Colonic mucosa (tissue), 4 donors: ENCODE data around the gene CTSO. TPM values are rescaled to one million over a fixed set of nuclear protein-coding genes. Genes with fewer than 3 reads are reported as not detected.

Experiments
- DNase-seq: peaks from one replicate; pipeline ENCODE4 v3.0.0-alpha.2; 2020
- H3K27ac ChIP-seq: fragments of 200-600 bp; one replicate; pipeline ENCODE4 v1.8.0; 2021
- H3K27me3 ChIP-seq: fragments of 200-600 bp; one replicate; pipeline ENCODE4 v1.8.0; 2021
- H3K36me3 ChIP-seq: fragments of 200-600 bp; one replicate; pipeline ENCODE4 v1.8.0; 2021
- H3K4me1 ChIP-seq: fragments of 200-600 bp; one replicate; pipeline ENCODE4 v1.8.0; 2021; ENCODE audit warnings: mild to moderate bottlenecking
- H3K4me3 ChIP-seq: fragments of 200-600 bp; one replicate; pipeline ENCODE4 v1.8.0; 2021
- H3K9ac ChIP-seq, 2 donors: one replicate each; pipeline ENCODE4 v1.7.0; 2013; ENCODE audit warnings: control low read depth in 2 of 2, low read depth in 2 of 2, low read length in 2 of 2
- H3K9me3 ChIP-seq: fragments of 200-600 bp; one replicate; pipeline ENCODE4 v1.8.0; 2021
- intact Hi-C: fragments of 100-400 bp; cut with DNase I; formaldehyde crosslinking; loops from one replicate; pipeline ENCODE4 v1.14.1; 2022
- total RNA-seq, 2 donors: library from RNA; stranded (reverse); fragmentation: NEBNext Ultra II Directional in 1 of 2; extraction: Animal tissue kit (Norgen Biotek cat#: 25700) in 1 of 2; gene quantifications; one replicate each; pipeline ENCODE4 v1.2.1, GENCODE V29; 2021
- TF ChIP-seq, protein P1 (sequence below): fragments of 200-600 bp; IDR thresholded peaks from one replicate; pipeline ENCODE4 v1.8.0; 2022; ENCODE audit warnings: antibody characterized with exemption, mild to moderate bottlenecking
- donor health status: healthy.
- donor health status: DM: no; HTN: no; CAD: no.
- donor health status: DM: no; HTN: no; CAD: no.

CTSO gene
- total RNA-seq, 2 donors from 2014 or later, result 3.3 to 14.7 TPM

DNA sequence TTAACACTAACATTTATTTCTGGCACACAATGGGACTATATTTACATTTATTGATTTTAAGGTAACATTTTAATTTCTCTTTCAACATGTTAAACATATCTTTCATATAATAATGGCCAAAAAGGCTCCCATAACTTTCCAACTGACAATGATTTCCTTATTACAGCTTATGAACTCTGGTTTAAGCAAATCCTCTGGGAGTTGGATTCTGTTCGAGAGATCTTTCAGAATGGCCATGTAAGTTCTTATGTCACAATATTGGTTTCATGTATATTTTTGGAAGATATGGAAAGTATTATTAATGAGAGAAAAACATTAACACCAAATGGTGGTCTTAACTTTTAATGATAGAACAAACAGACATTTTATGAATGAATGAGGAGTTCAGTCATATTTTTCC lies 46.1 kb downstream of the CTSO start:
- Histone ChIP-seq H3K27me3 (no peaks in the 10 kb centered on the region), H3K36me3 (no peaks in the 10 kb centered on the region), H3K9ac (no peak overlapping the region), H3K9me3 (no peaks in the 10 kb centered on the region), H3K4me3 (no peak overlapping the region), H3K4me1 (no peaks in the 10 kb centered on the region), H3K27ac (no peak overlapping the region)
- TF ChIP-seq, protein P1, sequence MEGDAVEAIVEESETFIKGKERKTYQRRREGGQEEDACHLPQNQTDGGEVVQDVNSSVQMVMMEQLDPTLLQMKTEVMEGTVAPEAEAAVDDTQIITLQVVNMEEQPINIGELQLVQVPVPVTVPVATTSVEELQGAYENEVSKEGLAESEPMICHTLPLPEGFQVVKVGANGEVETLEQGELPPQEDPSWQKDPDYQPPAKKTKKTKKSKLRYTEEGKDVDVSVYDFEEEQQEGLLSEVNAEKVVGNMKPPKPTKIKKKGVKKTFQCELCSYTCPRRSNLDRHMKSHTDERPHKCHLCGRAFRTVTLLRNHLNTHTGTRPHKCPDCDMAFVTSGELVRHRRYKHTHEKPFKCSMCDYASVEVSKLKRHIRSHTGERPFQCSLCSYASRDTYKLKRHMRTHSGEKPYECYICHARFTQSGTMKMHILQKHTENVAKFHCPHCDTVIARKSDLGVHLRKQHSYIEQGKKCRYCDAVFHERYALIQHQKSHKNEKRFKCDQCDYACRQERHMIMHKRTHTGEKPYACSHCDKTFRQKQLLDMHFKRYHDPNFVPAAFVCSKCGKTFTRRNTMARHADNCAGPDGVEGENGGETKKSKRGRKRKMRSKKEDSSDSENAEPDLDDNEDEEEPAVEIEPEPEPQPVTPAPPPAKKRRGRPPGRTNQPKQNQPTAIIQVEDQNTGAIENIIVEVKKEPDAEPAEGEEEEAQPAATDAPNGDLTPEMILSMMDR, result no peak
- no peak for DNase-seq
- intact Hi-C loops, result no loop called here

DNA sequence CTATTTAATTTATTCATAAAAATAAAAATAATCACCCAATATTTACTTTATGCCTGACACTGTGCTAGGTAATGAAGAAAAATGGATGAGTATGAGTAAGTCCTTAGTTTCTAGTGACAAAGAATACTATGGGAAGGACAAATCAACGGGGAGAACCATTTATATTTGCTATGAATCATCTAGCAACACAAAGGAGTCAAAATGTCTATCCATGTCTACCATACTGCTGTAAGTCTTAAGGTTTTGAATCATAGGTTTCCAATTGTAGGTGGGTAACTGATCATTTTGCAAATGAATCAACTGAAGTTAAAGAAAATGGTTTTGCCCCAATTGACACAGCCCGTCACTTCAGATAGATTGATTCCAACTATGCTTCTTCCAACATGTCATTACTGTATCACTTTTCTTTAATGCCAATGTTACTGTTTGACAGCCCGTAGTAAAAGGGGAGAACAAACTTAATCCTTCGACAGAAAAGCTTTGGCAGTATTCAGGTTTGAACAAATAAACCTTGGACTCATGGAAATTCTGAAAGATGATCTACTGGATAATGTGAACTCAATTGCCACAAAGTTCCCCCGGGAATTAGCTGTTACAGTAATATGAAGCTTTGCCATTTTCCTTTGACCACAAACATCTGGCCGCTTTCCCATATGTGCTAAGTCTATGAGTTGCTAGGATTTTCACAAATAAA lies 47.0 kb downstream of the CTSO start:
- H3K27me3 ChIP-seq, result no peaks in the 10 kb centered on the region
- H3K4me1 ChIP-seq, result no peaks in the 10 kb centered on the region
- H3K36me3 ChIP-seq, result no peaks in the 10 kb centered on the region
- no peak overlapping the region for H3K27ac ChIP-seq
- intact Hi-C loops, result no loop called here
- H3K4me3 ChIP-seq, result no peak overlapping the region
- no peak overlapping the region for H3K9ac ChIP-seq
- TF ChIP-seq, protein P1, result no peak
- H3K9me3 ChIP-seq, result no peaks in the 10 kb centered on the region
- DNase-seq, result no peak

DNA sequence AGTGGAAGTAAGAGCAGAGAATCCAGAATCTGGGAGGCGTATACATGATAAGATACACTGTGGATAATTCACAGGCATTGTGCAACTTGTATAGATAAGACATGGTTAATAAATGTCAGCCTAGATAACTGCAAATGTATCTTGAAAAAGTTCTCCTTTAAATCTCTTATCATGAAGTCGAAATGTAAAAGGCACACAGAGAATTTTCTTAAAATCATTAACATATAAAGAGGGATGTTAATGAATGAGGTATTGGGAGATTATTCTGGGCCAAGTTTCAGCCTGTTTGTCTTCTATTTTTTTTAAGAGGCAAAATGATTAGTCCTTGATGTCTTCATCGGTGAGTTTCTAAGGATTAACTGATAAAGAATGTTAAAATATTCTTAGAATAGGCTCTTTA lies 49.3 kb downstream of the CTSO start:
- Histone ChIP-seq H3K27ac (no peak overlapping the region), H3K4me1 (no peaks in the 10 kb centered on the region), H3K27me3 (no peaks in the 10 kb centered on the region), H3K36me3 (no peaks in the 10 kb centered on the region), H3K4me3 (no peak overlapping the region), H3K9me3 (no peaks in the 10 kb centered on the region), H3K9ac (no peak overlapping the region)
- TF ChIP-seq, protein P1, result no peak
- DNase-seq, result no peak
- intact Hi-C loops, result no loop called here

DNA sequence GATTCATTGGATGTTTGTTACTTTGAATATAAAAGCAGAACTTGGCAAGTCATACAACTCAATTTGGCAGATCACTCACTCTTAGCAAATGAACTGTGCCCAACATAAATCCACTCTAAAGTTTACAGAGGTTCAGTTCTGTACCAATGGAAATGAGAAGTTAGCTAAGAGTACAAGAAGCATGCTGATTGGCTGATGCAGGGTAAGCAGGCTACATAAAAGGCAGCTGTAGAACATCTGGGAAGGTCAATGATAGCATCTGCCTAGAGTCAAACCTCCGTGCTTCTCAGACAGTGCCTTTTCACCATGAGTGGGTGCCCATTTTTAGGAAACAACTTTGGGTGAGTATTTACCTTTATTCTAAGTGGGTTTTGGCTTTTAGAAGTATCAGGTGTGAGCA lies 50.2 kb downstream of the CTSO start, which contains the start of gene TDO2:
Gene TDO2 (plus strand): TSS at position 244 of the 400 bp plus-strand sequence. CDS start 63 bp downstream, at position 307.
- no peak for DNase-seq
- Histone ChIP-seq H3K4me3 (no peak within 1 kb of the TSS), H3K36me3 (no peaks in the 10 kb centered on the region), H3K27ac (no peak within 1 kb of the TSS), H3K9ac (no peak within 1 kb of the TSS), H3K27me3 (no peaks in the 10 kb centered on the region), H3K9me3 (no peaks in the 10 kb centered on the region), H3K4me1 (no peaks in the 10 kb centered on the region)
- TF ChIP-seq, protein P1, result no peak
- intact Hi-C loops, result no loop called here

DNA sequence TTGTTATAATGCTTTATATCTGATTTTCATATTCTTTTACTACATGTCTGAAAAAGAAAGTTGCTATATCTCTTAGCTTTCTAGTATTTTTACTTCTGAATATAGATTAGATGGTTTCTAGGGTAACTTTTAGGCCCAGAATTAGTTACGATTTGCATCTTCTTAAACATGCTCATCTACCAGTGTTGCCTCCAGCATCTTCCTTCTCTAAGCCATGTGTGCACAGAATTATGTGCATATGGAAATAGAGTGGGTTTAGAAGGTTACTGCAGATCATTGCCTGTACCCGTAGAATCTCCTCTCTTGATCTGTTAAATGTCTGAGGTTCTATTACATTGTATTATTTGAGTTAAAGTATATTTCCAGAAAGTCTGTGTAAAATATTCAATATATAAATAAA lies 52.7 kb downstream of the CTSO start:
- H3K4me1 ChIP-seq, result no peaks in the 10 kb centered on the region
- no peaks in the 10 kb centered on the region for H3K27me3 ChIP-seq
- DNase-seq, result no peak
- intact Hi-C loops, result no loop called here
- H3K27ac ChIP-seq, result no peak overlapping the region
- TF ChIP-seq, protein P1, result no peak
- no peak overlapping the region for H3K4me3 ChIP-seq
- H3K9ac ChIP-seq, result no peak overlapping the region
- H3K9me3 ChIP-seq, result no peaks in the 10 kb centered on the region
- H3K36me3 ChIP-seq, result no peaks in the 10 kb centered on the region
